Measurements from ENCODE around the gene OLFML2B.

- TF ChIP-seq, protein P1, sequence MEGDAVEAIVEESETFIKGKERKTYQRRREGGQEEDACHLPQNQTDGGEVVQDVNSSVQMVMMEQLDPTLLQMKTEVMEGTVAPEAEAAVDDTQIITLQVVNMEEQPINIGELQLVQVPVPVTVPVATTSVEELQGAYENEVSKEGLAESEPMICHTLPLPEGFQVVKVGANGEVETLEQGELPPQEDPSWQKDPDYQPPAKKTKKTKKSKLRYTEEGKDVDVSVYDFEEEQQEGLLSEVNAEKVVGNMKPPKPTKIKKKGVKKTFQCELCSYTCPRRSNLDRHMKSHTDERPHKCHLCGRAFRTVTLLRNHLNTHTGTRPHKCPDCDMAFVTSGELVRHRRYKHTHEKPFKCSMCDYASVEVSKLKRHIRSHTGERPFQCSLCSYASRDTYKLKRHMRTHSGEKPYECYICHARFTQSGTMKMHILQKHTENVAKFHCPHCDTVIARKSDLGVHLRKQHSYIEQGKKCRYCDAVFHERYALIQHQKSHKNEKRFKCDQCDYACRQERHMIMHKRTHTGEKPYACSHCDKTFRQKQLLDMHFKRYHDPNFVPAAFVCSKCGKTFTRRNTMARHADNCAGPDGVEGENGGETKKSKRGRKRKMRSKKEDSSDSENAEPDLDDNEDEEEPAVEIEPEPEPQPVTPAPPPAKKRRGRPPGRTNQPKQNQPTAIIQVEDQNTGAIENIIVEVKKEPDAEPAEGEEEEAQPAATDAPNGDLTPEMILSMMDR (IDR thresholded peaks at IDR 0.05) = no peak
- no peak for TF ChIP-seq POLR2A (IDR thresholded peaks at IDR 0.05)
These were observed 8.5 kb downstream of the OLFML2B start for GRCh38 chr1:162015196-162015595.

Data from Peyer's patch (tissue), 4 donors.